GM08714 (cell line): ENCODE results near the gene ATRN.
"Not testable (repeated sequence)": the region's sequence is repeated elsewhere in the genome, so short reads cannot be mapped to it uniquely, and the experiment has no call there.

ENCODE experiments used
- H3K4me3 ChIP-seq: fragments of 200-500 bp; sonication (Bioruptor generic); 2 replicates; pipeline ENCODE4 v1.5.1; 2014; ENCODE audit warnings: mild to moderate bottlenecking, low read length, inconsistent platforms
- ZNF274 ChIP-seq: IDR thresholded peaks from 2 replicates; pipeline ENCODE4 v1.6.1; 2012; ENCODE audit warnings: mild to moderate bottlenecking, low read depth, low read length

The ATRN gene

DNA sequence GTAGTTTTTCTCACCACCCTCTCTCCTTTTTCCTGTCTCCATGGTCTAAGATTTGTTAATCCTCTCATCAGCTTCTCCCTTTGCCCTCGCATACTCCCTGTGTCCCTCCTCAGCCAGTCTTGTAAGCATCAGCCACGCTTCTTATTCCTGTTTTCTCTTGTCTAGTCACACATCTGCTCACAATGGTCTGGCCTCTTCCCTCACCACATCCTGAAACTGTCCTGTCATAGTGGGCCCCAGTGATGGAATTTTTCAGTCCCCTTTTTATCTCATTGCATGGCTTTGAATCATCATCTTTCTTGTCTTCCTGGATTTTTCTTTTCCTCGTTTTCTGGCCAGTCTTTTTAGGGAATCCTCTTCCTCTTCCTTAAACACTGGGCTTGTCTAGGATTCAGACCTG lies 135.2 kb downstream of the ATRN start:
- H3K4me3 ChIP-seq = no peak overlapping the region
- no peak for TF ChIP-seq ZNF274

DNA sequence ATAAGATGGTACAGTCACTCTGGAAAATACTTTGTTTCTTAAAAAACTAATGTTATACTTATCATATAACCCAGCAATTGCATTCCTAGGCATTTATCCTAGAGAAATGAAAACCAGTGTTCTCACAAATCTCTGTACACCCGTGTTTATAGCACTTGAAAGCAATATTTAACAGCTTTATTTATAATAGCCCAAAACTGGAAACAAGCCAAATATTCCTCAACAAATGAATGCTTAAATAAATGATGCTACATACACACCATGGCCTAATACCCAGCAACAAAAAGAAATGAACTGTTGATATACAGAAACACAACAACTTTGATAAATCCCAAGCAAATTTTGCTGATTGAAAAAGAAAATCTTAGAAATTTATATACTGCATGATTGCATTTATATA lies 141.1 kb downstream of the ATRN start:
- no peak for TF ChIP-seq ZNF274
- no peak overlapping the region for H3K4me3 ChIP-seq

DNA sequence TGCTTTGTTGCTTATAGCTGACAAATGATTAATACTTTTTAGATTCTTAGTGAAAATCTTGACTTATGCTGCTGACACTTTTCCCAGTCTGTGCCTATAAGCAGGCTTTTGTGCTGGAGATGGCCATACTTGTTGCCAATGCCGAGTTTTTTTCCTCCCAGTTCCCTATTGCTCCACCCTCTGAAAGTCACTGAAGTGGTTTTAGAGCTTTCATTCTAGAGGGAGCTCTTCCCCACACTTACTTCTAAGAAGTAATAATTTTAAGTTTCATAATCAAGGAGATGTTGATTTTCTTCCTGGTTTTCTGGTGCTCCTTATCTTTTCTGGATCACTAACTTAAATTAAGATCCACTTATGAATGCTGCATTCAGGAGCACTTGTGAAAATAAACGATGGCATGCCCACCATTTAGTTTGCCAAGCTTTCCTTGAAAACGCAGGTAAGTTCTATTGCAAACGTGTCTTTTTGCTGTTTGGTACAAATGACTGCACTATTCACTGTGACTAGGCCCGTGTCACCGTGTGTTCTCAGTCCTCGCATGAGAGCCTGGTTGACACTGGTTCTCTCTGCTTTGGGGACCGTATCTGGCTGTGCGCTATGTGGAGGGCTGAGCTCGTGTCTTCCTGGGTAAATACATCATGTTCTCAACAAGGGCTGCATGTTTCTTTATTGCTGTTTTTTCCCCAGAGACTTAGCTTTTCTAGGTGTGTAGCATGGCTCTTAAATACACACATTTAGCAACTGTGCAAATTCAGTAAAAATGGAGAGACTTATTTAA lies 142.2 kb downstream of the ATRN start:
- H3K4me3 ChIP-seq = no peak overlapping the region
- no peak for TF ChIP-seq ZNF274

DNA sequence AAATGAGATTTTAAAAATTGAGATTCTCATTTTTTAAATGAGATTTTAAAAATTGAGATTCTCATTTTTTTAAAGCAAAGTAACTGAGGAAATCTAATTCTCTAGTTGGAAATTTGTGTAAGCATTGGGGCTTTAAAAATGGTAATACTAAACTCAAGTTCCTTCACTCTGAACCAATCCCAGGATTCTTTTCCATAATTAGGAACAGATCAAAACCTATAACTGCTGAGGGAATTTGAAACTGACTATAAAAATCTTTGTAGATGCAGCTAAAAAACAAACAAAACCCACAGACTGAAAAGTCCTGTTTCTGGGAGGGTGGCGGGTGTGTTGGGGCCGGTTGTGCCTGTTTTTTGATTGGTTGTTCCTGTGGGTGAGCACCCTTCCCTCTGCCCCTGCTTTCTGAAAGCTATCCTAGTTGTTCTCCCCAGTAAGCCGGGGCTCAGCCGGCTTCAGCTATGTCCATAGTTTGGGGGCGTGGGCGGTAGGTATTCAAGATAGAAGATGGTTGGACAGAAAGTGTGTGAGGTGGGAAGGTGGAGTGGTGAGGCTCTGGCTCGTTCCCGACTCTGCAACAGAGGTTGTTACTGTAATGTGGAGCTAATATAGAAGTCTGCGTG lies 143.1 kb downstream of the ATRN start:
- no peak for TF ChIP-seq ZNF274
- H3K4me3 ChIP-seq = no peak overlapping the region

DNA sequence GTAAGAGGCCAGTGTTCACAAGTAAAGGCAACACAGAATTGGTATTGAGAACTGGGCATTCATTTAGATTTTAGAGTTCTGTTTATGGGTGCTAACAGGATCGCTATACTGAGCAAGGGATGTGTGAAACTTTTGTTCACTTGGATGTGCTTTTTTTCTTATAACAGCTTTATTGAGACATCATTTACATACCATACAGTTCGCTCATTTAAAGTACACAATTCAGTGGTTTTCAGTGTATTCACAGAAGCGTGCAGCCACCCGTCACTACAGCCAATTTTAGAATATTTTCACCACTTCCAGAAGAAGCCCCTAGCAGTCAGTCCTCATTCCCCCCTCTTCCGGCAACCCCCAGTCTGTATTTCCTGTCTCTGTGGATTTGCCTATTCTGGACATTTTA lies 143.6 kb downstream of the ATRN start:
- no peak overlapping the region for H3K4me3 ChIP-seq
- no peak for TF ChIP-seq ZNF274

DNA sequence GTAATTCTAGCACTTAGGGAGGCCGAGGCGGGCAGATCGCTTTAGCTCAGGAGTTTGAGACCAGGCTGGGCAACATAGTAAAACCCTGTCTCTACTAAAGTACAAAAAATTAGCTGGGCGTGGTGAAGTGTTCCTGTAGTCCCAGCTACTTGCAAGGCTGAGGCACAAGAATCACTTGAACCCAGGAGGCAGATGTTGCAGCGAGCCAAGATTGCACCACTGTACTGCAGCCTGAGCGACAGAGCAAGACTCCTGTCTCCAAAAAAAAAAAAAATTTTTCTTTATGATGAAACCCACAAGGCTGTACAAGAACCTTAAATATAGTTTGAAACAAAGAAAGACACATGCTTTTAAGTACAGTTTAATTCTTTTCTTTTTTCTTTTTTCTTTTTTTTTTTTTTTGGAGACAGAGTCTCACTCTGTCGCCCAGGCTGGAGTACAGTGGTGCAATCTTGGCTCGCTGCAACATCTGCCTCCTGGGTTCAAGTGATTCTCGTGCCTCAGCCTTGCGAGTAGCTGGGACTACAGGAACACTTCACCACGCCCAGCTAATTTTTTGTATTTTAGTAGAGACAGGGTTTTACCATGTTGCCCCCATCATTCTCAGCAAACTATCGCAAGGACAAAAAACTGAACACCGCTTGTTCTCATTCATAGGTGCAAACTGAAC lies 144.5 kb downstream of the ATRN start:
- not testable (repeated sequence) for H3K4me3 ChIP-seq

DNA sequence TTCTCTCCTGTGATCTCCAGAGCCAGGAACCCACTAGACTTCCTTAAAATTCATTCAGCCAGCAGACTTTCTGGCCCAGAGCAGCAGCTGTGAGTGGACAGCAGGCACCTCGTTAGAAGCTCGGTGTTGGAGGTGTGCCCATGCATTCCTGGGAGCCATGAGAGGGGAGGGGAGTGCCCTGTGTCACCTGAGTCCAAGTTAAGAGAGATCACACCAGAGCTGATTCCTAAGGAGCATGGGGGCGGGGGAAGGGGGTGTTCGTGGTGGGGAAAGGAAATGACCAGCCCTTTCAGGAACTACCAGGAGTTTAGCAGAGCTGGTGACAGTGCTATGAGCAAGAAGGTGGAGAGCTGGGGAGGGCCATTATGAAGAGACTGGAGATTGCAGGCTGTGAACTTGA lies 145.4 kb downstream of the ATRN start:
- TF ChIP-seq ZNF274 = no peak
- no peak overlapping the region for H3K4me3 ChIP-seq

DNA sequence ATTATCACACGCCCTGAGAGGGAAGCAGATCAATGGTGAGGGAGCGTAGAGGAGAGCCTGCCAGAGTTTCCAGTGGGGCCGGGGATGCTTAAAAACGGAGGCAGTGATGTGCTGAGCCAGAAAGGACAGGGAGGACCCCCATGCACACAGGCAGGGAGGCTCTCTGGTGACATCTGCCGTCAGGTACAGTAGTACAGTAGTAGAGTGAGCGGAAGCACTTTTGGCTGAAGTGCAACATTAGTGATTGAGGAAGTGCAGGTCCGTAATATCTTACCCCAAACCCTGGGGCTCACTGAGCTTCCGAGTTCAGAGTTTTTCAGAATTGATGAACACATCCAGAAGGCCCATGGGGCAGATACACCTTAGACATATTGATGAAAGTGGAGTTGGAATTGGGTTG lies 150.3 kb downstream of the ATRN start:
- TF ChIP-seq ZNF274 = no peak

DNA sequence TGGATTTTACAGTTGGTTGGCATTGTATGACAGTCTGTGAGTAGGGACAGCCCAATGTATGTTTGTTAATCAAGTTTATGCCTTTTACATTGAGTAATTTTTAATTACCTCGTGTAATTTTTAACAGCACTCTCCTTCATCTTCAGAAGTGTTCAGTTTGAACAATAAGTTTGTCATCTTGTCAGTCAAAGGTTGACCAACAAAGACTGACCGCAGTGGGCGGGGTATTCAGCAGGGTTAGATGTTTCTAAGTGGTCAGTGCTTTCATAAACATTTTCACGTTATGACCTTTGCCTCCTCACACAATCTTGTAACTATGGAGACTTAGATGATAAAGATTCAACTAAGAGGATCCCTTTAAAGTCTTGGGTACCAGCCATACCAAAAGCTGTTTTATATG lies 151.6 kb downstream of the ATRN start:
- no peak overlapping the region for H3K4me3 ChIP-seq

More for the DNA sequence above, 150.3 kb downstream of the ATRN start:
- H3K4me3 ChIP-seq = no peak overlapping the region

DNA sequence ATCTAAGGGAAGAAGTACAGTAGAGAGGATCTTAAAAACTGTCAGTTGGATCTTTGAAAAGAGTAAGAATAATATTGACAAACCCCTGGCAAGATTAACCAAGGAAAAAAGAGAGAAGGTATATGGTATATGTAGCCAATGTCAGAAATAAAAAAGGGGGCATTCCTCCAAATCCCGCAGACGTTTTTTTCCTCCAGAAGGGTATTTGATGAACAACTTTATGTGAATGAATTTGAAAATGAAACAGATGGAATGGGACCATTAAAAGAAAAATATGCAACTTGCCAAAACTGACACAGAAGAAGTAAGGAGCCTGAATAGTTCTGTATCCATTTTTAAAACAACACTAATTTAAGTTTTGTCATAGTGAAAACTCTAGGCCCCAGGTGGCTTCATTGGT lies 156.7 kb downstream of the ATRN start:
- H3K4me3 ChIP-seq = no peak overlapping the region
- no peak for TF ChIP-seq ZNF274

More for the DNA sequence above, 151.6 kb downstream of the ATRN start:
- no peak for TF ChIP-seq ZNF274

DNA sequence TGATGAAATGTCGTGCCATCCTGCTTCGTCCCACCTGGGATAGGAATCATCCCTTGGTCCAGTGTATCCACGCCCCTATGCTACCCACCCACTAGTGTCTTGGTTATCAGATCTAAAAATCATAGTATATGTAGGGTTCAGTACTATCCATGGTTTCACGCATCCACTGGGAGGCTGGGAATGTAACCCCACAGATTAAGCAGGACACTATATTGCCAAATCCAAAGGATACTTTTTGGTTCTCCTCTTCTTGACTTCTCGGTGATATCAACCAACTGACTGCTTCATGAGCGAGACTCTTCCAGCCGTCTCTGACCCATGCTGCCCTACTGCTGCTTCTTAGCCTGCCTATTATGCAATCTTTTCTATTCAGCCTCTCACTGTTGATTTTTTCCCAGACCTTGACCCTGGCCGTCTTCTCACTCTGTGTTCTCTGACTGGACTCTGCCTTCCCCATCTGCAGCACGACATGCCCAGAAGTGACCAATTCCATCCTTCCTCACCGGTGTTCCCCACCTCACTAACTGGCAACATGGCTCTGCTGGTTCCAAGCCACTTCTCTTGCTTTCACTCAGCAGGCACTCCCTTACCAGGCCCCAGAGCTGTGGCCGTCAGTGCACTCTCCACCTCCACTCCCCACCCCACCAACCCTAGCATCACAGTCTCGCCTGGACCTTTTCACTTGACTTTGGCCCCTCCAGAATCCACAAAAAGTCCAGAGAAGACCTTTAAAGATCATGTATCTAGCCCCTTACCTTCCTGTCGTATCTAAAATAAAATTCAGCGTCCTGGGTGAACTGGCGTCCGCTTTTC lies 157.9 kb downstream of the ATRN start:
- H3K4me3 ChIP-seq = no peak overlapping the region
- no peak for TF ChIP-seq ZNF274

DNA sequence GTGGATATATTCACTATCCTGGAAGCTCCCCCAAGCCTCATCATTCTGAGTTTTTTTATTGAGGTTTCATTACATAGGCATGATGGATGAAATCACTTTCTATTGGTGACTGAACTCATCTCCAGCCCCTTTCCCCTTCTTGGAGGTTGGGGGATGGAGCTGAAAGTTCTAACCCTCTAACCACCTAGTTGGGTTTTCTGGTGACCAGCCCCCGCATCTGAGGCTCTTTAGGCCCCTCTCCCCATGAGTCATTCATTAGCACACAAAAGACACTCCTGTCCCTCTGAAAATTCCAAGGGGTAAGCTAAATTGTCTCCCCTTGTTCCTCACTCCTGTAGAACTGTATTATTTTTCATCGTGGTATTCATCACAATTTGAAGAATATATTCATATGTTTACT lies 159.1 kb downstream of the ATRN start:
- H3K4me3 ChIP-seq = no peak overlapping the region
- no peak for TF ChIP-seq ZNF274

DNA sequence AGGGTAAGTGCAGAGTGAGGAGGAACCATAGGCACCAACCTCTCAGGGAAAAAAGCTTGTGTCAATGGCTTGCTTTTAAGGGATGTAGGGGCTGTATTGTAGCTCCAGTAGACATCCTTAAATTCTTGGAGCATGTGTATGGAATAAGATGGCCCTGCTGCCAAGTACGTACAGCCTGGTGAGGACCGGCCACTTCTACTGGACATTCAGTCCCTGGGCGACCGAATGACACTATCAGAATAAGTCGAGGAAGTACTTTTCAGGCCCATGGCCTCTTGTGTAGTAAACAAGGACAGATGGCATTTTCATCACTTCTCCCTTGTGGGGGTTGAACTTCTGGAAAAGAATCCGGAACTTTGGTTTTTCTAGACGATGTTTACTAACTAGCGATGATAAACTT lies 159.6 kb downstream of the ATRN start:
- no peak overlapping the region for H3K4me3 ChIP-seq
- no peak for TF ChIP-seq ZNF274

DNA sequence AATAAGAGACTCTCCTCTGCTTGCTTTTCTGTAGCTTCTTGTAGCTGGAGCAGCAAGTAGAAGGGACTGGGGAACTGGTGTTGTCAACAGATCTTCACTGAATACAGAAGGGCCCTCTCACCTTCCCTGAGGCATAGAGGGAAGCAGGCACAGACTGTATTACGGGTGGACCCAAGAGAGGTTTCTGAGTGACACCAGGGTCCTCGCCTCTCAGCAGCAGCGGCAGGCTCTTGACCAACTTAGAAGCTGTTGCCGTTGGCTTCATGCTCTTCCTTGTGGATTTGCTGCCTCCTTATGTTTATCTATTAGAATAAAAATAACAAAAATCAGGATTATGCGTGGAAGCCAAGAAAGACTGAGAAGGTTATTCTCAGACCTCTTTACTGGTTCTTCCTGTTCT lies 160.7 kb downstream of the ATRN start:
- no peak for TF ChIP-seq ZNF274
- no peak overlapping the region for H3K4me3 ChIP-seq
